ENCODE measurements around the gene LIMCH1. TPM values are rescaled to one million over a fixed set of nuclear protein-coding genes. Genes with fewer than 3 reads are reported as not detected.

Gene LIMCH1
- total RNA-seq, 1 donor, result 9.0 TPM

- no peak for TF ChIP-seq CTCF (IDR thresholded peaks at IDR 0.05; ENCODE audit: extremely low read depth, low read depth, low read length)
- H3K9me3 ChIP-seq (ENCODE audit: low read depth, low read length), result no peaks in the 10 kb centered on the region
- H3K27ac ChIP-seq (ENCODE audit: low read depth, low read length), result no peak overlapping the region
- no peak for DNase-seq (ENCODE audit: insufficient read length, low spot score, missing footprints)
- no peak overlapping the region for H3K4me2 ChIP-seq (ENCODE audit: insufficient read depth, low read length)
- no peaks in the 10 kb centered on the region for H3K36me3 ChIP-seq (ENCODE audit: insufficient read depth, low read length)
- peaks cover 31% of the 10 kb centered on the region for H3K27me3 ChIP-seq (ENCODE audit: insufficient read depth, low read length)
- H3K79me2 ChIP-seq (ENCODE audit: insufficient read depth, low read length), result no peaks in the 10 kb centered on the region
- no peaks in the 10 kb centered on the region for H4K20me1 ChIP-seq (ENCODE audit: insufficient read depth, low read length)
- no peak overlapping the region for H2AFZ ChIP-seq (ENCODE audit: low read length)
- H3K4me3 ChIP-seq (ENCODE audit: insufficient read depth, low read length), result no peak overlapping the region
- no peaks in the 10 kb centered on the region for H3K4me1 ChIP-seq (ENCODE audit: insufficient read depth, low read length)
Observed at GRCh38 chr4:41741354-41741753, 203.4 kb downstream of the LIMCH1 start.

DNA sequence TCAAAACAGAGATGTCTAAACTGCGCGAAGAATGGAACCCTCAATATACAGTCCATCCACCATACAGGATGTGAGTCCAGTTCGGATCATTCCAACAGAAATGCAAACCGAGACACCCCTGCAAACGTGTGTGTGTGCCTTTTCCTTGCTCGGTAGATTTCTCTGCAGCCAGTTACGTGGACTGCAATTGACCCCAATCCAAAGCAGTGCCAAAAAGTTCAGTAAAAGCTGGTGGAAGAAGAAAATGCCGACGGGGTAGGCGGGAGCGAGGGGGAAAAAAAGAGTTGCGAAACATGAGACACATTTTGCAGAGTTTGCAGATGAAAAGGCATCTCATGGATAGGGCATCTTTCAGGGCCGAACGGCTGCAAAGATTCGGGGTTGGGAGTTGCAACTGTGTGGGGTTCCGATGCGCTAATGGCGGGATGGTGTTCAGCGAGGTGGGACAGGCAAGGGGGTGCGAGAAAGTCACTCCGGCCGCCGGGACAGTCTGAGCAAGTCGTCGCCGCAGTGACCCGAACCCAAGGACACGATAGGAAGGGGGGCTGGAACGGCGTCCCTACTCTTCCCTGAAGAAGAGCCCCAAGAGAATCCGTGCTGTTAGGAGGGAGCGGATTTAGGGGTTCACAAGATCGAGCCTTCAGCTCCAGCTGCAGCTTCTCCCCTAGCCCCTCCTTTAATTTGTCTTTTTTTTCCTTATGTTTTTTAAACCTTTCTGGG is 206.8 kb downstream of the LIMCH1 start:
- H3K4me2 ChIP-seq (ENCODE audit: insufficient read depth, low read length), result no peak overlapping the region
- TF ChIP-seq CTCF (IDR thresholded peaks at IDR 0.05; ENCODE audit: extremely low read depth, low read depth, low read length), result no peak
- H3K27me3 ChIP-seq (ENCODE audit: insufficient read depth, low read length), result peaks cover 64% of the 10 kb centered on the region
- H2AFZ ChIP-seq (ENCODE audit: low read length), result no peak overlapping the region
- H3K27ac ChIP-seq (ENCODE audit: low read depth, low read length), result no peak overlapping the region
- no peaks in the 10 kb centered on the region for H3K36me3 ChIP-seq (ENCODE audit: insufficient read depth, low read length)
- no peaks in the 10 kb centered on the region for H4K20me1 ChIP-seq (ENCODE audit: insufficient read depth, low read length)
- H3K9me3 ChIP-seq (ENCODE audit: low read depth, low read length), result no peaks in the 10 kb centered on the region
- H3K79me2 ChIP-seq (ENCODE audit: insufficient read depth, low read length), result no peaks in the 10 kb centered on the region
- no peaks in the 10 kb centered on the region for H3K4me1 ChIP-seq (ENCODE audit: insufficient read depth, low read length)
- H3K4me3 ChIP-seq (ENCODE audit: insufficient read depth, low read length), result no peak overlapping the region
- peak; percentile 75 for DNase-seq (ENCODE audit: insufficient read length, low spot score, missing footprints)

GRCh38 chr4:41745292-41746024 is 207.5 kb downstream of the LIMCH1 start:
- no peaks in the 10 kb centered on the region for H3K4me1 ChIP-seq (ENCODE audit: insufficient read depth, low read length)
- no peaks in the 10 kb centered on the region for H3K79me2 ChIP-seq (ENCODE audit: insufficient read depth, low read length)
- H3K4me2 ChIP-seq (ENCODE audit: insufficient read depth, low read length), result no peak overlapping the region
- DNase-seq (ENCODE audit: insufficient read length, low spot score, missing footprints), result peak; percentile 74
- no peak overlapping the region for H3K27ac ChIP-seq (ENCODE audit: low read depth, low read length)
- no peaks in the 10 kb centered on the region for H4K20me1 ChIP-seq (ENCODE audit: insufficient read depth, low read length)
- H2AFZ ChIP-seq (ENCODE audit: low read length), result no peak overlapping the region
- H3K36me3 ChIP-seq (ENCODE audit: insufficient read depth, low read length), result no peaks in the 10 kb centered on the region
- H3K9me3 ChIP-seq (ENCODE audit: low read depth, low read length), result no peaks in the 10 kb centered on the region
- TF ChIP-seq CTCF (IDR thresholded peaks at IDR 0.05; ENCODE audit: extremely low read depth, low read depth, low read length), result no peak
- no peak overlapping the region for H3K4me3 ChIP-seq (ENCODE audit: insufficient read depth, low read length)
- H3K27me3 ChIP-seq (ENCODE audit: insufficient read depth, low read length), result peaks cover 72% of the 10 kb centered on the region

- H3K4me3 ChIP-seq (ENCODE audit: insufficient read depth, low read length), result no peak overlapping the region
- no peak overlapping the region for H3K4me2 ChIP-seq (ENCODE audit: insufficient read depth, low read length)
- no peaks in the 10 kb centered on the region for H4K20me1 ChIP-seq (ENCODE audit: insufficient read depth, low read length)
- TF ChIP-seq CTCF (IDR thresholded peaks at IDR 0.05; ENCODE audit: extremely low read depth, low read depth, low read length), result no peak
- no peak overlapping the region for H2AFZ ChIP-seq (ENCODE audit: low read length)
- H3K4me1 ChIP-seq (ENCODE audit: insufficient read depth, low read length), result no peaks in the 10 kb centered on the region
- no peaks in the 10 kb centered on the region for H3K36me3 ChIP-seq (ENCODE audit: insufficient read depth, low read length)
- H3K27me3 ChIP-seq (ENCODE audit: insufficient read depth, low read length), result peaks cover 77% of the 10 kb centered on the region
- DNase-seq (ENCODE audit: insufficient read length, low spot score, missing footprints), result no peak
- no peaks in the 10 kb centered on the region for H3K79me2 ChIP-seq (ENCODE audit: insufficient read depth, low read length)
- H3K27ac ChIP-seq (ENCODE audit: low read depth, low read length), result no peak overlapping the region
- no peaks in the 10 kb centered on the region for H3K9me3 ChIP-seq (ENCODE audit: low read depth, low read length)
Observed at GRCh38 chr4:41746025-41746439, 208.1 kb downstream of the LIMCH1 start.

Data from osteoblast (primary cell).